HG02571 (cell line): ENCODE results near the gene RRAS2.

Experiments
- ATAC-seq: cut with Tn5 transposase; IDR thresholded peaks from one replicate; pipeline ENCODE4 v1.9.1; 2021; ENCODE audit warnings: mild to moderate bottlenecking, moderate library complexity; ENCODE audit not compliant: unreplicated experiment

The RRAS2 gene

DNA sequence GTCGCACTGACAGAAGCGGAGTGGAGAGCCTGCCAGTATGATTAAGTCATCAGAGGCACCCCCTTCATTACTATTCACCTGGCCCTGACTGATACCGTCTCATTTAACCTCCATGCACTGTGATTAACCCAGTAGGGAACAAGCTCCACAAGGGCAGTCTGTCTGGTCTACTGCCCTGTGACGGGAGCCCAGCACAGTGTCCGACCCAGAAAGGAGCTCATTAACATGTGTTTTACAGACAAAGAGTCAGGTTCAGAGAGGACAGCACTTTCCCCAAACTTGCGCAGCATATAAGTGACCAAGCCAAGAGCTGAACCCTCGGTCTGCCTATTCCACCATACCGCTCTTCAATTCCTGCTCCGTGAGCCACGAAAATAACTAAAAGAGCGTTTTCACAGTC, 129.5 kb downstream of the RRAS2 start:
- ATAC-seq, result no peak

GRCh38 chr11:14228356-14228755, 130.6 kb downstream of the RRAS2 start:
- no peak for ATAC-seq
